GM12801 (cell line): ENCODE data around the gene EVI5L.

ENCODE experiments used
- TF ChIP-seq, protein P1 (sequence below): IDR thresholded peaks from one replicate; pipeline ENCODE4 v1.5.1; 2011; ENCODE audit warnings: control low read depth; ENCODE audit not compliant: insufficient read length; ENCODE audit errors: extremely low read depth

Gene EVI5L

DNA sequence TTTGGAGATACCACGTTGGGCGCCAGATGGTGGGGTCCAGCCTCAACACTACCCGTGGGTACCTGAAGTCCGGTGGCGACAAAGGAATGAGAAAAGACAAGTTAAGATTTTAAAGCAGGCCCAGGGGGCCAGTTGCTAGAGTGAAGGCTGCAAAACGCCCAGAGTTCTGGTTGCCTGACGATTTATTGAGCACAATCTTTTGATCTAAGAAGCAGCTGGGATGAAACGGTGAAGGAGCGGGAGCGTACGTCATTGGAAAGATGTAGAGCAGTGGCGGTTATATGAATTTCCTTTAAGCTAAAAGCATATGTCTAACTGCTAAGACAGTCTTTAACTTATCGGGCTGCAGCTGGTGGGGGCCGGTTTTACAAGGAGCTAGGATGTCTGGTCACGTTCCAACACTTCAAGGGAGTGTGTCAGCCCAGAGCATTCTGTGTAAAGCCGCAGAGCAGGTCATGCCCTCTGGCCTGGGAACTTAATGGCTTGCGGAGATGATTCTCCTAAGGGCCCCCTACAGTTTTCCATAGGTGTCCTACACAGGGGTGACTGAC lies 28.9 kb upstream of the EVI5L start:
- TF ChIP-seq, protein P1, sequence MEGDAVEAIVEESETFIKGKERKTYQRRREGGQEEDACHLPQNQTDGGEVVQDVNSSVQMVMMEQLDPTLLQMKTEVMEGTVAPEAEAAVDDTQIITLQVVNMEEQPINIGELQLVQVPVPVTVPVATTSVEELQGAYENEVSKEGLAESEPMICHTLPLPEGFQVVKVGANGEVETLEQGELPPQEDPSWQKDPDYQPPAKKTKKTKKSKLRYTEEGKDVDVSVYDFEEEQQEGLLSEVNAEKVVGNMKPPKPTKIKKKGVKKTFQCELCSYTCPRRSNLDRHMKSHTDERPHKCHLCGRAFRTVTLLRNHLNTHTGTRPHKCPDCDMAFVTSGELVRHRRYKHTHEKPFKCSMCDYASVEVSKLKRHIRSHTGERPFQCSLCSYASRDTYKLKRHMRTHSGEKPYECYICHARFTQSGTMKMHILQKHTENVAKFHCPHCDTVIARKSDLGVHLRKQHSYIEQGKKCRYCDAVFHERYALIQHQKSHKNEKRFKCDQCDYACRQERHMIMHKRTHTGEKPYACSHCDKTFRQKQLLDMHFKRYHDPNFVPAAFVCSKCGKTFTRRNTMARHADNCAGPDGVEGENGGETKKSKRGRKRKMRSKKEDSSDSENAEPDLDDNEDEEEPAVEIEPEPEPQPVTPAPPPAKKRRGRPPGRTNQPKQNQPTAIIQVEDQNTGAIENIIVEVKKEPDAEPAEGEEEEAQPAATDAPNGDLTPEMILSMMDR = no peak

DNA sequence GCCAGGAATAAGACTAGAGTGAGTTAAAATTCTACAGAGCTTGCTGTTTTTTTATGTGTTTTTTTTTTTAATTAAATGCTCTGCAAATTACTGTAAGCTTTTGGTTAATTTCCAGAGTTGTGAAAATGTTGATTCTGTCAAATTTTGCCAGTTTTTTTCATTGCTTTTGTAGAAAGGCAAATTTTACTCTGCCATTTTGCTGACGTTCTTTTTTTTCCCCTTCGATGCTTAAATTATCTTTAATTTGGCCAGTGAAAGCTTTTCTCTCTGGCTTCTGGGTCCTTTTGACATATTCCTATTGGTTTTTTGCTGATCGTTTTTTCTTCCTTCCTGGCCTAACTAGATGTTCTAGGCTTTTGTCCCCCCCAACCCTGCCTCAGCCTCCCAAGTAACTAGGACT lies 23.8 kb upstream of the EVI5L start:
- TF ChIP-seq, protein P1 = no peak

DNA sequence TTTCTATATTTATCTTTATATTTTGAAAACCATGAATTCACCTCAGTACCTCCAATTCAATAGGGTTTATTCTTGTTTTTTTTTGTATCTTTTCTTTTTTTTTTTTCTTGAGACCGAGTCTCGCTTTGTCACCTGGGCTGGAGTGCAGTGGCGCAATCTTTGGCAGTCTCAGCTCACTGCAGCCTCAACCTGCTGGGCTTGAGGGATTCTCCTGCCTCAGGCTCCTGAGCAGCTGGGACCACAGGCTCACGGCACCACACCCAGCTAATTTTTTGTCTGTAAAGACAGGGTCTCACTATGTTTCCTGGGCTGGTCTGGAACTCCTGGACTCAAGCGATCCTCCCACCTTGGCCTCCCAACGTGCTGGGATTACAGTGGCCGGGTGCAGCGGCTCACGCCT lies 23.1 kb upstream of the EVI5L start:
- TF ChIP-seq, protein P1 = no peak

DNA sequence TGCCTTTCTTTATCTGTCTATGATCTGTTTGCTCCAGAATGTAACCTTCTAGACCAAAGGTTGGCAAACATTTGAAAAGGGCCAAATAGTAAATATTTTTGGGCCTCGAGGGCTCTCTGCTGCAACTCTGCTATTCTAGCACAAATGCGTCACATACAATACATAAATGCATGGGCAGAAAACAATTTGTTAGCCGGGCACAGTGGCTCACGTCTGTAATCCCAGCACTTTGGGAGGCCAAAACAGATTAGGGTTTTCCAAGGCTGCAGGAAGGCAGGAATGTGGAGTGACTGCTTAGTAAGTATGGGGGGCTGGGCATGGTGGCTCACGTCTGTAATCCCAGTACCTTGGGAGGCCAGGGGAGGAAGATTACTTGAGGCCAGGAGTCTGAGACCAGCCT lies 21.9 kb upstream of the EVI5L start:
- TF ChIP-seq, protein P1 = no peak

DNA sequence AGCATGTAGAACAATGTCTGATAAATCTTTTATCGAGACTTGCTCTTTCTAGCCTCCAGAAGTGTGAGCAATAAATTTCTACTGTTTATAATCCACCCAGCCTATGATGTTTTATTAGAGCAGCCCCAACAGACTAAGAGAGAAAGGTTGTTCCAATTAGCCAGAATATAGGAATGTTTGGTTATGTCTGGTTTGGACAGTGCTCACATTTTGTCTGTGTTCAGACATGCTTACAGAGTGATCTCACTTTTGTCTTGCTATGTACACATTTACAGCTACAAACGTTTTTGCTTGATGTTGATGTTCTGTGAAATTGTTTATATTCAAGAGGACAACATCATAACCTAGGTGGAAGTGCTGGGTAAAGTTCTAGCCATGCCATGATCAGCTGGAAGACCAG lies 18.0 kb upstream of the EVI5L start:
- TF ChIP-seq, protein P1 = no peak

DNA sequence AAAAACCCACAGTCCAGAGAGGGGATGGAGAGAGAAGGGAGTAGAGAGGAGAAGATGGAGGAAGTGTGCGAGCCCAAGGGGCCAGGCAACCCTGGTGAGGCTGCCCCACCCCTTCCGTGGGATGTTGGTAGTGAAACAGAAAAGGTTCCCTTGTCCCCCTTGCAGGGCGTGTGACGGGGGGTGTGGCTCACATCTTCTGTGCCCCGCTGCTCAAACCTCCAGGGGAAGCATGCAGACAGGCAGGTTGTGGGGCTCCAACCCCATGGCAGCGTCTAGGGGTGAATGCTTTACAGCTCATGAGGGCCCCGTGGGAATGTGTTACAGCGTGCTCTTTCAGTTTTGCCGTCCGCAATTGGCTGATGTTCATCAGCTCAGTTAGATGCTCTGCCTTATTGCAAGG lies 14.7 kb upstream of the EVI5L start:
- TF ChIP-seq, protein P1 = no peak

DNA sequence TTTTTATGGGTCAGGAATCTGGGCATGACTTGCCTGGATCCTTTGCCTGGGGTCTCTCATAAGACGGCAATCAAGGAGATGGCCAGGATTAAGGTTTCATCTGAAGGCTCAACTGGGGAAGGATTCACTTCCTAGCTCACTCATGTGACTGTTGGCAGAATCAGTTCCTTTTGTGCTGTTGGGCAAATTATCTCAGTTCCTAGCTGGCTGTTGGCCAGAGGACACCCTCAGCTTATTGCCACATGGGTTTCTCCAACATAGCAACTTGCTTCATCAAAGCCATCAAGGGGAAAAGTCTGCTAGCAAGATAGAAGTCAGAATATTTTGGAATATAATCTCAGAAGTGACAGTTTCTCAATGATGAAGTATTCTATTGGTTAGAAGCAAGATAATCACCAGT lies 12.2 kb upstream of the EVI5L start:
- TF ChIP-seq, protein P1 = no peak
